K562 (cell line): ENCODE results near the gene UBASH3A. TPM values are rescaled to one million over a fixed set of nuclear protein-coding genes. Genes with fewer than 3 reads are reported as not detected.

Source experiments
- ATAC-seq: fragments of 200-7000 bp; cut with Tn5 transposase; 3 replicates; pipeline ENCODE4 v1.9.1; 2020; ENCODE audit warnings: moderate library complexity
- BruUV-seq: library from RNA; stranded (reverse); fragments of 400-500 nt; replicated peaks from 2 replicates; lab custom pipeline; 2021; lab: Mats Ljungman, UMichigan
- CTCF ChIA-PET: fragments of 300-600 bp; formaldehyde crosslinking; extraction: SDS; loops from one replicate; lab custom pipeline; 2021; ENCODE audit warnings: low intra/inter-chr PET ratio; lab: Yijun Ruan, JAX
- POLR2A ChIA-PET: fragments of 300-600, 350-650 bp; sonication (Branson Sonifier 250); formaldehyde crosslinking; extraction: SDS; loops from one replicate; lab custom pipeline; 2021; ENCODE audit warnings: antibody characterized with exemption, inconsistent platforms; lab: Yijun Ruan, JAX
- DNase-seq, 4 experiments: peaks; one replicate each; pipeline versions ENCODE4 v3.0.0 to v3.0.0-alpha.2; 2011 to 2018; ENCODE audit warnings: low spot score in 3 of 4, mixed read lengths in 3 of 4; ENCODE audit errors: extremely low read depth in 1 of 4
- FAIRE-seq: peaks from 2 replicates; lab custom pipeline; 2011; peaks lifted over from hg19 to GRCh38; lab: Jason Lieb, UNC
- H2AFZ ChIP-seq: 2 replicates; pipeline ENCODE4 v1.6.0; 2011; ENCODE audit warnings: low read depth, low read length, control low read depth, inconsistent platforms
- H3K27ac ChIP-seq: fragments of 200-600 bp; 3 replicates; pipeline ENCODE4 v1.8.0; 2011; ENCODE audit warnings: low read depth, mild to moderate bottlenecking, control low read depth, inconsistent platforms, low read length, moderate library complexity, mixed read lengths; ENCODE audit errors: extremely low read depth
- H3K27me3 ChIP-seq, 2 experiments: fragments of 300-600 bp in 1 of 2; 2 replicates in 1 of 2; 3 replicates in 1 of 2; pipeline versions ENCODE4 v1.6.0 to v1.8.0; 2011; ENCODE audit warnings: inconsistent platforms in 2 of 2, low read length in 2 of 2, mild to moderate bottlenecking in 1 of 2, mixed read lengths in 1 of 2, moderate library complexity in 1 of 2; ENCODE audit not compliant: control insufficient read depth in 2 of 2, insufficient read depth in 2 of 2
- H3K36me3 ChIP-seq: fragments of 300-600 bp; 3 replicates; pipeline ENCODE4 v1.8.0; 2011; ENCODE audit warnings: mild to moderate bottlenecking, low read length, inconsistent platforms; ENCODE audit not compliant: control insufficient read depth, insufficient read depth
- H3K4me1 ChIP-seq, 2 experiments: fragments of 200-600 bp in 1 of 2; replicated peaks in 1 of 2; 2 replicates in 1 of 2; 3 replicates in 1 of 2; pipeline versions ENCODE4 v1.5.1 to v1.8.0; 2011; ENCODE audit warnings: inconsistent platforms in 2 of 2, low read length in 2 of 2, mild to moderate bottlenecking in 1 of 2, mixed read lengths in 1 of 2, moderate library complexity in 1 of 2; ENCODE audit not compliant: control insufficient read depth in 2 of 2, insufficient read depth in 2 of 2
- H3K4me2 ChIP-seq: 2 replicates; pipeline ENCODE4 v1.6.1; 2011; ENCODE audit warnings: low read length, control low read depth, inconsistent platforms, mixed read lengths; ENCODE audit not compliant: insufficient read depth
- H3K4me3 ChIP-seq: fragments of 200-600 bp; sonication (generic), shearing (Covaris generic); 2 replicates; pipeline ENCODE4 v1.5.1; 2016; ENCODE audit warnings: control low read depth, inconsistent platforms
- H3K79me2 ChIP-seq: fragments of 200-600 bp; 3 replicates; pipeline ENCODE4 v1.8.0; 2011; ENCODE audit warnings: low read length, inconsistent platforms; ENCODE audit not compliant: control insufficient read depth, insufficient read depth
- H3K9ac ChIP-seq, 2 experiments: 2 replicates each; pipeline versions ENCODE4 v1.6.0 to v1.6.1; 2011; ENCODE audit warnings: low read depth in 2 of 2, low read length in 2 of 2, control low read depth in 1 of 2, inconsistent platforms in 1 of 2, mild to moderate bottlenecking in 1 of 2, mixed read lengths in 1 of 2; ENCODE audit not compliant: insufficient read depth in 1 of 2
- H3K9me1 ChIP-seq: one replicate; pipeline ENCODE4 v1.6.0; 2011; ENCODE audit warnings: inconsistent platforms, mild to moderate bottlenecking, low read length, moderate library complexity; ENCODE audit not compliant: control insufficient read depth, insufficient read depth
- H3K9me3 ChIP-seq: replicated peaks from 2 replicates; pipeline ENCODE4 v1.5.1; 2011; ENCODE audit warnings: low read depth, low read length, inconsistent platforms; ENCODE audit not compliant: control insufficient read depth, insufficient read depth
- H4K20me1 ChIP-seq: replicated peaks from 2 replicates; pipeline ENCODE4 v1.6.1; 2011; ENCODE audit warnings: low read length, inconsistent platforms, mixed read lengths; ENCODE audit not compliant: control insufficient read depth, insufficient read depth
- ATF3 ChIP-seq, 2 experiments: fragments of 450-650 bp in 1 of 2; sonication (generic) in 1 of 2; formaldehyde crosslinking in 1 of 2; IDR thresholded peaks in 1 of 2; conservative IDR thresholded peaks in 1 of 2; 2 replicates each; pipeline versions ENCODE4 v1.6.1 to v1.8.1; 2016 to 2023; ENCODE audit warnings: mild to moderate bottlenecking in 2 of 2, moderate library complexity in 2 of 2, inconsistent platforms in 1 of 2, missing genetic modification reagents in 1 of 2
- JUN ChIP-seq, 2 experiments: sonication (generic) in 1 of 2; formaldehyde crosslinking in 1 of 2; IDR thresholded peaks; 2 replicates each; pipeline versions ENCODE4 v1.6.1 to v1.8.0; 2012 to 2022; ENCODE audit warnings: borderline replicate concordance in 2 of 2, mild to moderate bottlenecking in 2 of 2, improper control_type of control experiment in 1 of 2, low read depth in 1 of 2, low read length in 1 of 2, missing genetic modification reagents in 1 of 2
- MEIS2 ChIP-seq: fragments of 450-650 bp; IDR thresholded peaks from 2 replicates; pipeline ENCODE4 v1.6.1; 2014; ENCODE audit warnings: mild to moderate bottlenecking; ENCODE audit not compliant: partially characterized antibody
- PHTF2 ChIP-seq: fragments of 250-450 bp; sonication (Bioruptor Pico); IDR thresholded peaks from 2 replicates; pipeline ENCODE4 v1.5.0; 2021; ENCODE audit warnings: mild to moderate bottlenecking
- XRCC4 ChIP-seq: IDR thresholded peaks from one replicate; pipeline ENCODE4 v1.6.1; 2011; ENCODE audit not compliant: insufficient read depth, insufficient read length; ENCODE audit errors: extremely low read depth
- ZBTB43 ChIP-seq: sonication (generic); formaldehyde crosslinking; IDR thresholded peaks from 2 replicates; pipeline ENCODE4 v1.8.0; 2023; ENCODE audit warnings: mild to moderate bottlenecking, missing genetic modification reagents
- ZNF134 ChIP-seq: fragments of 250-450 bp; sonication (Bioruptor Pico); conservative IDR thresholded peaks from 2 replicates; pipeline ENCODE4 v1.4.0; 2020
- ZNF318 ChIP-seq, 2 experiments: fragments of 450-650 bp; IDR thresholded peaks; 2 replicates each; pipeline ENCODE4 v1.6.1; 2016; ENCODE audit warnings: mild to moderate bottlenecking in 2 of 2, borderline replicate concordance in 1 of 2, low read depth in 1 of 2, moderate library complexity in 1 of 2
- ZNF324 ChIP-seq: fragments of 250-450 bp; sonication (Bioruptor Pico); IDR thresholded peaks from 2 replicates; pipeline ENCODE4 v1.4.0; 2020; ENCODE audit warnings: mild to moderate bottlenecking
- WGBS: fragments of 100-300 bp; shearing (Covaris generic); methylation state at CpG from one replicate; pipeline ENCODE4 v1.1.6; 2016; ENCODE audit warnings: low coverage, mixed read lengths; ENCODE audit not compliant: insufficient coverage; ENCODE audit errors: missing lambda C conversion rate; 5-methylcytosine and 5-hydroxymethylcytosine counted together
- in situ Hi-C: fragments of 300-500 bp; cut with MboI; formaldehyde crosslinking; loops from 4 replicates; pipeline ENCODE4 v1.15.0; 2018; ENCODE audit warnings: inconsistent platforms, mixed read lengths
- intact Hi-C: fragments of 100-400 bp; cut with micrococcal nuclease; formaldehyde crosslinking; loops from 2 replicates; pipeline ENCODE4 v1.14.2; 2022
- polyA plus RNA-seq, 8 experiments: library from polyadenylated mRNA; depleted of rRNA in 4 of 8; stranded (reverse) in 5 of 8; unstranded in 3 of 8; fragments of >200 nt; fragmentation: Nextera tagmentation in 2 of 8; fragmentation: Illumina TruSeq in 1 of 8; extraction: Ambion mirVana in 2 of 8; extraction: Trizol in 1 of 8; gene quantifications; 2 replicates each; pipeline versions ENCODE4 v1.2.1 to v1.2.3, GENCODE V29; 2011 to 2014; ENCODE audit warnings: inconsistent platforms in 1 of 8, missing spikeins in 1 of 8
- total RNA-seq, 7 experiments: library from RNA; depleted of rRNA in 6 of 7; stranded (reverse); fragments of >200 nt in 6 of 7; fragmentation: Illumina TruSeq in 2 of 7; extraction: Trizol in 2 of 7; gene quantifications; 2 replicates each; pipeline versions ENCODE4 v1.2.1 to v1.2.3, GENCODE V29; 2011 to 2021; ENCODE audit warnings: low replicate concordance in 1 of 7

UBASH3A gene
- total and polyA plus RNA-seq, 9 of the 15 experiments (the other 6 are each of a cell fraction or from before 2014, with no cell fraction given), result 0.23 to 1.8 (median 1.1) TPM

- peak; percentile 24; the same call in 2 of the 3 replicates for ATAC-seq
- FAIRE-seq, result peak; percentile 80
- Histone ChIP-seq H2AFZ (no peak within 1 kb of the TSS), H3K9ac (no peak within 1 kb of the TSS), H3K27ac (no peak within 1 kb of the TSS), H3K9me1 (no peaks in the 10 kb centered on the region), H3K27me3 (peaks cover 25 to 53% of the 10 kb centered on the region in 2 experiments), H3K36me3 (no peaks in the 10 kb centered on the region), H3K4me3 (no peak within 1 kb of the TSS), H3K9me3 (no peaks in the 10 kb centered on the region), H3K4me1 (peaks cover 10 to 22% of the 10 kb centered on the region in 2 experiments; a peak in 3 of 5 replicates), H4K20me1 (0 out of 2 replicates have a peak, but pooled peaks cover 5% of the 10 kb centered on the region), H3K4me2 (no peak within 1 kb of the TSS), H3K79me2 (no peaks in the 10 kb centered on the region)
- no TSS peak for BruUV-seq
- in situ Hi-C loops, result no loop called here
- intact Hi-C loops, result loop anchor here (10.0 kb wide), 1 partner anchor 168 kb away; no protein-coding TSS in a partner anchor
- 16% methylated on average over 19 of the region's 19 CpGs for WGBS
- DNase-seq, result peak in 1 of 4 experiments; percentile 21
- ChIA-PET POLR2A (interaction anchor here (0.6 kb wide), 2 partner anchors 27 to 90 kb away, joined by 3 to 4 read pairs; no protein-coding TSS in a partner anchor), CTCF (no interaction called here)
- no peak for TF ChIP-seq ZNF134
- peak; percentile 43; the same call in 1 of the 2 replicates for TF ChIP-seq JUN (IDR thresholded peaks at IDR 0.05; ENCODE audit: borderline replicate concordance, low read depth, low read length)
- no peak for TF ChIP-seq JUN (CRISPR knock-in tag; IDR thresholded peaks at IDR 0.05; ENCODE audit: borderline replicate concordance)
- no peak for TF ChIP-seq XRCC4
- TF ChIP-seq ZBTB43 (CRISPR knock-in tag), result no peak
- TF ChIP-seq PHTF2 (CRISPR knock-in tag), result no peak
- no peak for TF ChIP-seq ZNF324 (CRISPR knock-in tag)
- peak; percentile 38 for TF ChIP-seq MEIS2
- peak; percentile 59; the same call in 1 of the 2 replicates for TF ChIP-seq ATF3 (IDR thresholded peaks at IDR 0.05)
- no peak for TF ChIP-seq ATF3 (CRISPR knock-in tag; conservative IDR thresholded peaks at IDR 0.05)
- TF ChIP-seq ZNF318 (IDR thresholded peaks at IDR 0.05; ENCODE audit: borderline replicate concordance in 1 of 2, low read depth in 1 of 2), result no peak
Measured at GRCh38 chr21:42366292-42367010, 37.3 kb upstream of the UBASH3A start, which contains the start of gene TFF1. TFF1 (minus strand) TSS chr21:42366535; CDS start chr21:42366495, 40 bp downstream.
